HepG2 (cell line): ENCODE results near the gene MRPL42. TPM values are rescaled to one million over a fixed set of nuclear protein-coding genes. Genes with fewer than 3 reads are reported as not detected.

Source experiments
- EHMT2 ChIP-seq: fragments of 200-600 bp; sonication (generic); IDR thresholded peaks from 2 replicates; pipeline ENCODE4 v1.7.0; 2017; ENCODE audit warnings: antibody characterized with exemption, low read depth, low read length, borderline replicate concordance
- HDAC2 ChIP-seq: sonication (generic); formaldehyde crosslinking; IDR thresholded peaks from 2 replicates; pipeline ENCODE4 v1.4.0; 2020; ENCODE audit warnings: missing genetic modification reagents
- KDM4B ChIP-seq: sonication (generic); formaldehyde crosslinking; IDR thresholded peaks from 2 replicates; pipeline ENCODE4 v1.4.0; 2020; ENCODE audit warnings: missing genetic modification reagents
- KLF11 ChIP-seq: IDR thresholded peaks from 2 replicates; pipeline ENCODE4 v1.6.1; 2016; ENCODE audit warnings: missing compliant biosample characterization
- PAWR ChIP-seq: sonication (generic); formaldehyde crosslinking; IDR thresholded peaks from 2 replicates; pipeline ENCODE4 v1.4.0; 2020; ENCODE audit warnings: missing genetic modification reagents, mild to moderate bottlenecking, borderline replicate concordance
- ZEB1 ChIP-seq: IDR thresholded peaks from 2 replicates; pipeline ENCODE4 v1.6.1; 2012; ENCODE audit warnings: mild to moderate bottlenecking, low read depth, inconsistent platforms; ENCODE audit not compliant: insufficient replicate concordance
- ZFP37 ChIP-seq: sonication (generic); formaldehyde crosslinking; IDR thresholded peaks from 2 replicates; pipeline ENCODE4 v1.4.0; 2020; ENCODE audit warnings: missing genetic modification reagents, borderline replicate concordance
- ZMYM4 ChIP-seq: sonication (generic); formaldehyde crosslinking; IDR thresholded peaks from 2 replicates; pipeline ENCODE4 v1.8.1; 2023; ENCODE audit warnings: mild to moderate bottlenecking, missing genetic modification reagents
- ZNF12 ChIP-seq: sonication (generic); formaldehyde crosslinking; IDR thresholded peaks from 2 replicates; pipeline ENCODE4 v1.5.0; 2020; ENCODE audit warnings: missing genetic modification reagents
- ZNF574 ChIP-seq: sonication (generic); formaldehyde crosslinking; IDR thresholded peaks from 2 replicates; pipeline ENCODE4 v1.4.0; 2020; ENCODE audit warnings: missing genetic modification reagents
- ZNF839 ChIP-seq: sonication (generic); formaldehyde crosslinking; IDR thresholded peaks from 2 replicates; pipeline ENCODE4 v1.4.0; 2020; ENCODE audit warnings: missing genetic modification reagents, mild to moderate bottlenecking, borderline replicate concordance
- polyA plus RNA-seq, 8 experiments: library from polyadenylated mRNA; depleted of rRNA in 3 of 8; stranded (reverse) in 7 of 8; unstranded in 1 of 8; fragments of >200 nt; fragmentation: Illumina TruSeq in 4 of 8; extraction: Trizol in 4 of 8; gene quantifications; 2 replicates each; pipeline versions ENCODE4 v1.2.1 to v1.2.3, GENCODE V29; 2011 to 2016; ENCODE audit warnings: low read depth in 4 of 8, missing spikeins in 1 of 8, mixed read lengths in 1 of 8; ENCODE audit not compliant: insufficient read depth in 1 of 8
- total RNA-seq, 5 experiments: library from RNA; depleted of rRNA; stranded (reverse); fragments of >200 nt; fragmentation: Illumina TruSeq; extraction: Trizol; gene quantifications; 2 replicates each; pipeline ENCODE4 v1.2.3, GENCODE V29; 2016; ENCODE audit warnings: low read depth in 1 of 5
- TF ChIP-seq, protein P1 (sequence below): sonication (generic); formaldehyde crosslinking; IDR thresholded peaks from 2 replicates; pipeline ENCODE4 v1.8.0; 2022; ENCODE audit warnings: mild to moderate bottlenecking, missing genetic modification reagents
- TF ChIP-seq, protein P2 (sequence below): sonication (generic); formaldehyde crosslinking; IDR thresholded peaks from 2 replicates; pipeline ENCODE4 v1.5.0; 2020; ENCODE audit warnings: mild to moderate bottlenecking, missing genetic modification reagents, borderline replicate concordance
- TF ChIP-seq, protein P3 (sequence below): IDR thresholded peaks from 2 replicates; pipeline ENCODE4 v1.6.1; 2016; ENCODE audit warnings: control low read depth

MRPL42 gene
- total and polyA plus RNA-seq, 2 of the 13 experiments (the other 11 are each of a cell fraction or from before 2014, with no cell fraction given): 93.3 to 148 TPM

DNA sequence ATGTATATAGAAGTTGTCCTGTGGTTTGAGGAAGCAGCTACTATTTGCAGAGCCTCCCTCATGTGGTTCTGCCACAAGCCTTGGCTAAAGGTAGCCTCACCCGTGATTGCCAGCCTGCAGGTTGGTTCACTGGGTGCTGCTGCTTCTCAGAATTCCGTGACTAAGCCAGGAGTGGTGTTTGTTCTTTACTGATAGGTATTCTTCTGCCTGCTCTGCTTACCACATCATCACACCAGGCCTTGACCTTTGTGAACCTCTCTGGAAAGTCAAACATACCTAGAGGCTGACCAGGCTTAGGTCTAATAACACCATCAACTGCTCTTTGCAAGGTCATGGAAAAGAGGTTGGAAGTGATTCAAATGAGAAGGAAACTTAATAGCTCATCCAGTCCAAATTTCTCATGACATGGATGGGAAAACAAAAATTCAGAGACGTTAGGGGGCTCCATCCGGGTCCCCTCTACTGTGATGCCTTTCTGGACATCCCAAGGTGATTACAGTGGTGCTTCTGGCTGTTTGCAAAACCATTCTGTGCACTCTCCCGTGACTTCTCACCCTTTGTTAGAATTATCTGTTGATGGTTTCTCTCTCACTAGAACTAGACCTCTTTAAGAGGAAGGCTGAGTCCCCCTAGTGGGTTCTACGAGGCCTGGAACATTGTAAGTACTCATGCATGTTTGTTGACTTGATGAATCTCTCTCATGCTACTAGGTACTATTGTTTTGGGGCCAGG, 96.7 kb downstream of the MRPL42 start (continued):
- TF ChIP-seq KLF11 (CRISPR knock-in tag): no peak
- TF ChIP-seq, protein P1, sequence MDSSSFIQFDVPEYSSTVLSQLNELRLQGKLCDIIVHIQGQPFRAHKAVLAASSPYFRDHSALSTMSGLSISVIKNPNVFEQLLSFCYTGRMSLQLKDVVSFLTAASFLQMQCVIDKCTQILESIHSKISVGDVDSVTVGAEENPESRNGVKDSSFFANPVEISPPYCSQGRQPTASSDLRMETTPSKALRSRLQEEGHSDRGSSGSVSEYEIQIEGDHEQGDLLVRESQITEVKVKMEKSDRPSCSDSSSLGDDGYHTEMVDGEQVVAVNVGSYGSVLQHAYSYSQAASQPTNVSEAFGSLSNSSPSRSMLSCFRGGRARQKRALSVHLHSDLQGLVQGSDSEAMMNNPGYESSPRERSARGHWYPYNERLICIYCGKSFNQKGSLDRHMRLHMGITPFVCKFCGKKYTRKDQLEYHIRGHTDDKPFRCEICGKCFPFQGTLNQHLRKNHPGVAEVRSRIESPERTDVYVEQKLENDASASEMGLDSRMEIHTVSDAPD (CRISPR knock-in tag): peak; percentile 99
- peak; percentile 55; the same call in 1 of the 2 replicates for TF ChIP-seq ZNF12 (CRISPR knock-in tag)
- no peak for TF ChIP-seq PAWR (CRISPR knock-in tag)
- peak; percentile 85 for TF ChIP-seq ZEB1
- TF ChIP-seq KDM4B (CRISPR knock-in tag): 0 out of 2 replicates have a peak, but pooled peaks have one; percentile 30
- peak; percentile 67; the same call in 1 of the 2 replicates for TF ChIP-seq EHMT2
- TF ChIP-seq ZNF839 (CRISPR knock-in tag): no peak
- TF ChIP-seq, protein P2, sequence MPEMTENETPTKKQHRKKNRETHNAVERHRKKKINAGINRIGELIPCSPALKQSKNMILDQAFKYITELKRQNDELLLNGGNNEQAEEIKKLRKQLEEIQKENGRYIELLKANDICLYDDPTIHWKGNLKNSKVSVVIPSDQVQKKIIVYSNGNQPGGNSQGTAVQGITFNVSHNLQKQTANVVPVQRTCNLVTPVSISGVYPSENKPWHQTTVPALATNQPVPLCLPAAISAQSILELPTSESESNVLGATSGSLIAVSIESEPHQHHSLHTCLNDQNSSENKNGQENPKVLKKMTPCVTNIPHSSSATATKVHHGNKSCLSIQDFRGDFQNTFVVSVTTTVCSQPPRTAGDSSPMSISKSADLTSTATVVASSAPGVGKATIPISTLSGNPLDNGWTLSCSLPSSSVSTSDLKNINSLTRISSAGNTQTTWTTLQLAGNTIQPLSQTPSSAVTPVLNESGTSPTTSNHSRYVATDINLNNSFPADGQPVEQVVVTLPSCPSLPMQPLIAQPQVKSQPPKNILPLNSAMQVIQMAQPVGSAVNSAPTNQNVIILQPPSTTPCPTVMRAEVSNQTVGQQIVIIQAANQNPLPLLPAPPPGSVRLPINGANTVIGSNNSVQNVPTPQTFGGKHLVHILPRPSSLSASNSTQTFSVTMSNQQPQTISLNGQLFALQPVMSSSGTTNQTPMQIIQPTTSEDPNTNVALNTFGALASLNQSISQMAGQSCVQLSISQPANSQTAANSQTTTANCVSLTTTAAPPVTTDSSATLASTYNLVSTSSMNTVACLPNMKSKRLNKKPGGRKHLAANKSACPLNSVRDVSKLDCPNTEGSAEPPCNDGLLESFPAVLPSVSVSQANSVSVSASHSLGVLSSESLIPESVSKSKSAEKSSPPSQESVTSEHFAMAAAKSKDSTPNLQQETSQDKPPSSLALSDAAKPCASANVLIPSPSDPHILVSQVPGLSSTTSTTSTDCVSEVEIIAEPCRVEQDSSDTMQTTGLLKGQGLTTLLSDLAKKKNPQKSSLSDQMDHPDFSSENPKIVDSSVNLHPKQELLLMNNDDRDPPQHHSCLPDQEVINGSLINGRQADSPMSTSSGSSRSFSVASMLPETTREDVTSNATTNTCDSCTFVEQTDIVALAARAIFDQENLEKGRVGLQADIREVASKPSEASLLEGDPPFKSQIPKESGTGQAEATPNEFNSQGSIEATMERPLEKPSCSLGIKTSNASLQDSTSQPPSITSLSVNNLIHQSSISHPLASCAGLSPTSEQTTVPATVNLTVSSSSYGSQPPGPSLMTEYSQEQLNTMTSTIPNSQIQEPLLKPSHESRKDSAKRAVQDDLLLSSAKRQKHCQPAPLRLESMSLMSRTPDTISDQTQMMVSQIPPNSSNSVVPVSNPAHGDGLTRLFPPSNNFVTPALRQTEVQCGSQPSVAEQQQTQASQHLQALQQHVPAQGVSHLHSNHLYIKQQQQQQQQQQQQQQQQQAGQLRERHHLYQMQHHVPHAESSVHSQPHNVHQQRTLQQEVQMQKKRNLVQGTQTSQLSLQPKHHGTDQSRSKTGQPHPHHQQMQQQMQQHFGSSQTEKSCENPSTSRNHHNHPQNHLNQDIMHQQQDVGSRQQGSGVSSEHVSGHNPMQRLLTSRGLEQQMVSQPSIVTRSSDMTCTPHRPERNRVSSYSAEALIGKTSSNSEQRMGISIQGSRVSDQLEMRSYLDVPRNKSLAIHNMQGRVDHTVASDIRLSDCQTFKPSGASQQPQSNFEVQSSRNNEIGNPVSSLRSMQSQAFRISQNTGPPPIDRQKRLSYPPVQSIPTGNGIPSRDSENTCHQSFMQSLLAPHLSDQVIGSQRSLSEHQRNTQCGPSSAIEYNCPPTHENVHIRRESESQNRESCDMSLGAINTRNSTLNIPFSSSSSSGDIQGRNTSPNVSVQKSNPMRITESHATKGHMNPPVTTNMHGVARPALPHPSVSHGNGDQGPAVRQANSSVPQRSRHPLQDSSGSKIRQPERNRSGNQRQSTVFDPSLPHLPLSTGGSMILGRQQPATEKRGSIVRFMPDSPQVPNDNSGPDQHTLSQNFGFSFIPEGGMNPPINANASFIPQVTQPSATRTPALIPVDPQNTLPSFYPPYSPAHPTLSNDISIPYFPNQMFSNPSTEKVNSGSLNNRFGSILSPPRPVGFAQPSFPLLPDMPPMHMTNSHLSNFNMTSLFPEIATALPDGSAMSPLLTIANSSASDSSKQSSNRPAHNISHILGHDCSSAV: no peak
- TF ChIP-seq, protein P3, sequence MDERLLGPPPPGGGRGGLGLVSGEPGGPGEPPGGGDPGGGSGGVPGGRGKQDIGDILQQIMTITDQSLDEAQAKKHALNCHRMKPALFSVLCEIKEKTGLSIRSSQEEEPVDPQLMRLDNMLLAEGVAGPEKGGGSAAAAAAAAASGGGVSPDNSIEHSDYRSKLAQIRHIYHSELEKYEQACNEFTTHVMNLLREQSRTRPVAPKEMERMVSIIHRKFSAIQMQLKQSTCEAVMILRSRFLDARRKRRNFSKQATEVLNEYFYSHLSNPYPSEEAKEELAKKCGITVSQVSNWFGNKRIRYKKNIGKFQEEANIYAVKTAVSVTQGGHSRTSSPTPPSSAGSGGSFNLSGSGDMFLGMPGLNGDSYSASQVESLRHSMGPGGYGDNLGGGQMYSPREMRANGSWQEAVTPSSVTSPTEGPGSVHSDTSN (CRISPR knock-in tag): no peak
- peak; percentile 97 for TF ChIP-seq HDAC2 (CRISPR knock-in tag)
- TF ChIP-seq ZFP37 (CRISPR knock-in tag): peak; percentile 77; the same call in 1 of the 2 replicates
- peak; percentile 57; the same call in 1 of the 2 replicates for TF ChIP-seq ZNF574 (CRISPR knock-in tag)
- peak; percentile 85 for TF ChIP-seq ZMYM4 (CRISPR knock-in tag)
